Activated CD8-positive, alpha-beta T cell treated with anti-CD3 and anti-CD28 coated beads for 36 hours (primary cell): ENCODE data around the gene SCN7A. TPM values are rescaled to one million over a fixed set of nuclear protein-coding genes. Genes with fewer than 3 reads are reported as not detected.
A peak's percentile ranks its signal among the peaks of the same experiment; 100 is the strongest.

Experiments
- ATAC-seq: fragments of 200-7000 bp; cut with Tn5 transposase; one replicate; pipeline ENCODE4 v1.10.0; 2021; ENCODE audit warnings: mild to moderate bottlenecking, moderate library complexity
- CTCF ChIA-PET: fragments of 350-600 bp; sonication (Branson Sonifier 250); formaldehyde crosslinking; loops from one replicate; lab custom pipeline; 2021; ENCODE audit warnings: antibody characterized with exemption; lab: Charles Lee
- POLR2A ChIA-PET: fragments of 350-600 bp; sonication (Branson Sonifier 250); formaldehyde crosslinking; loops from one replicate; lab custom pipeline; 2021; ENCODE audit warnings: antibody characterized with exemption; lab: Charles Lee
- DNase-seq: peaks from one replicate; pipeline ENCODE4 v3.0.0-alpha.2; 2020
- H3K27ac Mint-ChIP-seq: one replicate; pipeline ENCODE4 v1.8.0; 2021; ENCODE audit warnings: mild to moderate bottlenecking, mixed read lengths
- H3K27me3 Mint-ChIP-seq: one replicate; pipeline ENCODE4 v1.8.0; 2021; ENCODE audit warnings: mixed read lengths
- H3K36me3 Mint-ChIP-seq: one replicate; pipeline ENCODE4 v1.8.0; 2021; ENCODE audit warnings: low read depth, mixed read lengths
- H3K4me1 Mint-ChIP-seq: one replicate; pipeline ENCODE4 v1.8.0; 2021; ENCODE audit warnings: low read depth, mixed read lengths
- H3K4me3 Mint-ChIP-seq: one replicate; pipeline ENCODE4 v1.8.0; 2021; ENCODE audit warnings: mild to moderate bottlenecking, moderate library complexity, mixed read lengths
- H3K9me3 Mint-ChIP-seq: one replicate; pipeline ENCODE4 v1.8.0; 2021; ENCODE audit warnings: mixed read lengths
- CTCF ChIP-seq: fragments of 200-600 bp; IDR thresholded peaks from one replicate; pipeline ENCODE4 v1.8.0; 2022; ENCODE audit warnings: antibody characterized with exemption, mild to moderate bottlenecking
- intact Hi-C: fragments of 100-400 bp; cut with micrococcal nuclease; formaldehyde crosslinking; loops from one replicate; pipeline ENCODE4 v1.10.0; 2022
- total RNA-seq, 2 experiments: library from RNA; stranded (reverse); gene quantifications; one replicate each; pipeline ENCODE4 v1.2.3, GENCODE V29; 2021

The SCN7A gene
- total RNA-seq, 2 experiments from 2014 or later: not detected

- intact Hi-C loops: no loop called here
- TF ChIP-seq CTCF: no peak
- CTCF ChIA-PET: no interaction called here
Measured at GRCh38 chr2:166376873-166377272, 117.2 kb downstream of the SCN7A start.

GRCh38 chr2:166376488-166376828 is 117.6 kb downstream of the SCN7A start:
- H3K36me3 Mint-ChIP-seq: no peaks in the 10 kb centered on the region
- ChIA-PET POLR2A (no interaction called here), CTCF (interaction anchor here (1.3 kb wide), 1 partner anchor 39 kb away, joined by 3 read pairs; no protein-coding TSS in a partner anchor)
- H3K9me3 Mint-ChIP-seq: no peaks in the 10 kb centered on the region
- TF ChIP-seq CTCF: no peak
- no peak overlapping the region for H3K4me3 Mint-ChIP-seq
- ATAC-seq (no peak), DNase-seq (no peak)
- H3K27ac Mint-ChIP-seq: no peak overlapping the region
- intact Hi-C loops: no loop called here
- H3K27me3 Mint-ChIP-seq: peaks cover 22% of the 10 kb centered on the region
- peaks cover 8% of the 10 kb centered on the region for H3K4me1 Mint-ChIP-seq

More at GRCh38 chr2:166376873-166377272, 117.2 kb downstream of the SCN7A start:
- DNase-seq: no peak
- H3K9me3 Mint-ChIP-seq: no peaks in the 10 kb centered on the region
- peaks cover 22% of the 10 kb centered on the region for H3K27me3 Mint-ChIP-seq
- ATAC-seq: no peak
- no peaks in the 10 kb centered on the region for H3K36me3 Mint-ChIP-seq
- peaks cover 8% of the 10 kb centered on the region for H3K4me1 Mint-ChIP-seq
- POLR2A ChIA-PET: no interaction called here
- H3K27ac Mint-ChIP-seq: no peak overlapping the region
- H3K4me3 Mint-ChIP-seq: no peak overlapping the region

GRCh38 chr2:166375736-166376487 is 118.1 kb downstream of the SCN7A start, which contains the start of gene SCN9A:
Gene SCN9A, minus strand, starts transcription at chr2:166375944. Its CDS starts 64,188 bp downstream, at chr2:166311756.
- Mint-ChIP-seq H3K9me3 (no peaks in the 10 kb centered on the region), H3K36me3 (no peaks in the 10 kb centered on the region), H3K4me1 (peaks cover 8% of the 10 kb centered on the region), H3K27me3 (peaks cover 22% of the 10 kb centered on the region), H3K27ac (no peak within 1 kb of the TSS), H3K4me3 (peak within 1 kb of the TSS; percentile 57)
- intact Hi-C loops: no loop called here
- no peak for TF ChIP-seq CTCF
- peak; percentile 48 for DNase-seq
- ChIA-PET CTCF (interaction anchor here (1.3 to 2.4 kb wide), 2 partner anchors 9 to 38 kb away, joined by 3 to 9 read pairs; no protein-coding TSS in a partner anchor), POLR2A (no interaction called here)
- peak; percentile 89 for ATAC-seq

GRCh38 chr2:166375195-166375735 is 118.8 kb downstream of the SCN7A start:
- DNase-seq (no peak), ATAC-seq (no peak)
- POLR2A ChIA-PET: no interaction called here
- Mint-ChIP-seq H3K4me3 (peak overlapping the region; percentile 55), H3K27ac (no peak overlapping the region), H3K27me3 (peaks cover 22% of the 10 kb centered on the region), H3K36me3 (no peaks in the 10 kb centered on the region), H3K9me3 (no peaks in the 10 kb centered on the region), H3K4me1 (peaks cover 8% of the 10 kb centered on the region)
- intact Hi-C loops: no loop called here
- no peak for TF ChIP-seq CTCF
- CTCF ChIA-PET: interaction anchor here (1.2 to 2.4 kb wide), 3 partner anchors 10 to 37 kb away, joined by 3 to 9 read pairs (median 4); no protein-coding TSS in a partner anchor

- no peak for ATAC-seq
- TF ChIP-seq CTCF: no peak
- intact Hi-C loops: no loop called here
- Mint-ChIP-seq H3K27ac (no peak overlapping the region), H3K9me3 (no peaks in the 10 kb centered on the region), H3K4me3 (no peak overlapping the region), H3K36me3 (no peaks in the 10 kb centered on the region), H3K4me1 (peaks cover 8% of the 10 kb centered on the region), H3K27me3 (peaks cover 22% of the 10 kb centered on the region)
- POLR2A ChIA-PET: no interaction called here
- DNase-seq: peak; percentile 48
- CTCF ChIA-PET: interaction anchor here (1.2 to 2.4 kb wide), 2 partner anchors 11 to 13 kb away, joined by 4 to 9 read pairs; no protein-coding TSS in a partner anchor
Measured at GRCh38 chr2:166373951-166374350, 120.1 kb downstream of the SCN7A start.
